SW480 (cell line): ENCODE measurements around the gene LAMB4.

ENCODE experiments used
- DNase-seq: peaks from one replicate; pipeline ENCODE4 v3.0.0-alpha.2; 2016; ENCODE audit warnings: low spot score

The LAMB4 gene

GRCh38 chr7:108104324-108104723 lies 25.8 kb downstream of the LAMB4 start:
- no peak for DNase-seq

GRCh38 chr7:108103558-108104298 lies 26.4 kb downstream of the LAMB4 start:
- no peak for DNase-seq

- no peak for DNase-seq
Observed at GRCh38 chr7:108102671-108103312, 27.4 kb downstream of the LAMB4 start.

- DNase-seq = no peak
Observed at GRCh38 chr7:108101759-108102158, 28.4 kb downstream of the LAMB4 start.

DNA sequence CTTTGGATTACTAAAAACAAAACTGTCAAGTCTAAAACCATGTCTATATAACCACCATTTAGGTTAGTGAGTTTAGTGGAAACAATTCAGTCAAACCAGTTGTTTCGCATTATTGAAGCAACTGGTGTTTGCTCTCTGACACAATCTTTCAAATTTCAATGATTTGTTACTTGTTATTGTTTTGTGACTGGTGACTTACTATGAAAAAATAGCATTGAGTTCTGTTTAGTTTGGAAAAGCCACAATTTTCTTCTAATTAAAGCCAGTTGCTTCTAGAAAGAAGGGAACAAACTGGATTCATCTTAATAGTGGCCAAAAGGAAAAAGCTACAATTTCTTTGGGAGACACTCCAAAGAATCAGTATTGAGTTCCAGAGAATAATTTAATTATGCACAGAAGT lies 30.4 kb downstream of the LAMB4 start:
- DNase-seq = no peak

DNA sequence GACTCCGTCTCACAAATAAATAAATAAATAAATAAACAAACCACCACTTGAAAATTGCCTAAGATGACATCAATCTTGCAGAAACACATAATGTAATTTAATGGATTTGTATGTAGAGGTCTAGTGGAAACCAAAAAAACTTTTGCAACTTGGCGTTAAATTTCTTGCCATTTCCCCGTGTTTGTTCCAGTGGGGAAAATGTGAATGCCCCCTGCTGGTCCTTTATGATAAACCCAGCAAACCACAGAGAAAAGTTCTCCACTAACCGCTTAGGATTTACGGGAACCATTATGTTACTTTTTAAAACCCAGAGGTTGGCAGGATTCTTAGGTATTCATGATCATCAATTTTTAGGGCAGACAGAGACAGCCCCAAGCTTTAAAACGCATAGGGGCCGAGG lies 32.5 kb downstream of the LAMB4 start:
- no peak for DNase-seq

DNA sequence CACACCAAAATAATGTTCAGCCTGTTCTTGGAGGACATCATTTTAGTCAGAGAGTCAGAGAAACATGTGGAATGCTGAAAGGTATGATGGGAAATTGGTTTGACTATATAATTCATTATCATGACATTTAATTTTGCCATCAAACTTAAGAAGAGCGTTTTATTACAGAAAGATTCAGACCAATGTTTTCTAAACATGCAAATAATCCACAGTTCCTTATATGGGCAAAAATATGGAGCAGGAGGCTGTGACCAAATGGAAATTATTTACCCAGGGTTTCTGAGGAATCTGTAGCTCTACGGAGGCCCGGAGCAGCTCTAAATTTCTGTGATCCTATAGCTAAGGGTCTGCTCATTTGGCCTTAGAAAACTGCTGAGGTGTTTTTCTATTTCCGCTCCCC lies 33.2 kb downstream of the LAMB4 start:
- no peak for DNase-seq

DNA sequence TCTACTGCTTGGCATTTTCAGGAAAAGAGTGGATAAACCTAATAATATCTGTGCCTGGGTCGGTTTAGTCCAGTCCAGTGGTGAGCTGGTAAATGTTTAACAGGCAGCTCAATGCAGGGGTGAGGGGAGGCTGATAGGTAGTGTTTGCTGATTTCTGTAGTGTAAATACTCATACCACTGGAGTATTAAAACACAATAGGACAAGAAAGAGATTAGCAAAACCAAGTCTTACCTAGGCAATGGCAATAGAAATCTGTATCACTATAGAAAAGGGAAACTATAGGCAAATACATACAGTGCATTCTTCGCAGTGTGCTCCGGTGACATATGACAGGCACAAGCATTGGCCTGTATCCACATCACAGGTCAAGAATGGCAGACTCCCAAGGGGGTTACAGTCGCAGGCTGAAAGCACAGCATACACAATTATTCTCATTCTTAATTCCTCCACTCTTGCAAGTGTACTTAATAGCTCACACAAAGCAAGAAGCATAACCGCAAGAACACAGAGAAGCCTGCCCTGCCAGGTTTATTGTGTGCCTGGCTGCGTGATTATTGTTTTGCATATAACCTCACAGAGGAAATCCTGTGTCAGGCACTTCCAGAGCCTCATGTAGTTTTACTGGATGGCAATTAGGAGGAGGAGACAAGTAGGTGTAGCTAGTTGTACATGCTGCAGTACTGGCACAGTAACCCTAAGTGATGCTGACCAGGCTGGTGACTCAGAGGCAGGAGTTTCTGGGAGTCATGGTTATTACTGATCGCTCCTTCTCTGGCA lies 35.0 kb downstream of the LAMB4 start:
- DNase-seq = no peak

- no peak for DNase-seq
Observed at GRCh38 chr7:108094346-108094745, 35.8 kb downstream of the LAMB4 start.

DNA sequence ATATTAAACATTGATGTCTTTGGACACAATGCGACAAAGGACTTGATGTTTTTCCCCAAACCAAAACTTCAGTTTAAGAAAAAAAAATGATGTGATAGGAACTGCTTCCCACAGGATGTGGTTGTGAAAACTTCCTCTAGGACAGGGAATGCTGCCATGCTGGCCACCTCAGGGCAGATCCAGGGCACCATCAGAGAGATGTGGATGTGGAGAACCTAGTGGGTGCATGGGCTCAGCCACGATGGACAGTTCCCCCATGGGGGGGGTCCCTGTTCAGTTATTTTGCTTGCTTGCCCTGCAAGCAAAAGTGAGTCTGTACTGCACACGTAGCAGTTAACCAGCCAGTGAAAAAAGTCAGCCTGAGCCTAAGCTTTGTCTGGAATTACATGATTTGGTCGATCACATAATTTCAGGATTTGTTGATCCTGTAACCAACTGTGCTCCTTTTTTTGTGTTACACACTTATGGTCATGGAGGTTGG lies 36.3 kb downstream of the LAMB4 start:
- no peak for DNase-seq

GRCh38 chr7:108093341-108093740 lies 36.8 kb downstream of the LAMB4 start:
- DNase-seq = no peak

- DNase-seq = no peak
Observed at GRCh38 chr7:108091461-108091831, 38.7 kb downstream of the LAMB4 start.

GRCh38 chr7:108090791-108091460 lies 39.2 kb downstream of the LAMB4 start:
- DNase-seq = no peak

DNA sequence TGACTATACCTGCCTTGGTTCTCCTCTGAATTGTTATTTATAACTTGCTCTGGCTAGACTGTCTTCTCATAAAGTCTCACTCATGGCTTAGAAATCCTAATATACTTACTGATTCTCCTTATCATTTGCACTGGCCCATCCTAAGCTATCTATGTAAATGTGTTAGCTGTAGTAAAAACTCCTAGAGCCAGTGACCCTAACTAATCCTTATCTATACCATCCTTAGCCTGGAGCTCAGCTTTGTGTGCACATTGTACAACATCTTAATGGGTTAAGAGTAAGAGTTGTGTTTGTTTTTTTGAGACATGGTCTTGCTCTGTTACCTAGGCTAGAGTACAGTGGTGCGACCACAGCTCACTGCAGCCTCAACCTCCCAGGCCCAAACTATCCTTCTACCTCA lies 40.8 kb downstream of the LAMB4 start:
- DNase-seq = no peak

DNA sequence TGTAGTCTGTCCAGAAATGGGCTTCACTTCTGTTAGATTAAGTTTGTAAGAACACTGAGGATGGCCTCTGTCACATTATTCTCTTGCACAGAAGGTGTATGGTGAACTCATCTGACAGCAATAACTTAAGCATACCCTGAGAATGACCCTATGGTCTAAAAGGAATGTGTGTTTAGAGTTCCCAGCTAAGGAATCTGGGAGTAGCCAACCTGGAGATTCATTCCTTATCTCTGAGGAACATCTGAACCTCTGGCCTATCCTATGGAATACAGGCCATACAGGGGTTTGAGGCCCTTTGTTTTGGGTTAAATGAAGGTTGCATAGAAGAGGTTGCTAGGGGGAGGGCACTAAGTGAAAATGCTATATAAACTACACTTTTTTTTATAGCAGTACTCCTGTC lies 41.4 kb downstream of the LAMB4 start:
- no peak for DNase-seq

GRCh38 chr7:108087778-108088177 lies 42.4 kb downstream of the LAMB4 start:
- no peak for DNase-seq

GRCh38 chr7:108086962-108087361 lies 43.2 kb downstream of the LAMB4 start:
- DNase-seq = no peak

- DNase-seq = no peak
Observed at GRCh38 chr7:108086546-108086945, 43.6 kb downstream of the LAMB4 start.

- no peak for DNase-seq
Observed at GRCh38 chr7:108083980-108084379, 46.2 kb downstream of the LAMB4 start.

DNA sequence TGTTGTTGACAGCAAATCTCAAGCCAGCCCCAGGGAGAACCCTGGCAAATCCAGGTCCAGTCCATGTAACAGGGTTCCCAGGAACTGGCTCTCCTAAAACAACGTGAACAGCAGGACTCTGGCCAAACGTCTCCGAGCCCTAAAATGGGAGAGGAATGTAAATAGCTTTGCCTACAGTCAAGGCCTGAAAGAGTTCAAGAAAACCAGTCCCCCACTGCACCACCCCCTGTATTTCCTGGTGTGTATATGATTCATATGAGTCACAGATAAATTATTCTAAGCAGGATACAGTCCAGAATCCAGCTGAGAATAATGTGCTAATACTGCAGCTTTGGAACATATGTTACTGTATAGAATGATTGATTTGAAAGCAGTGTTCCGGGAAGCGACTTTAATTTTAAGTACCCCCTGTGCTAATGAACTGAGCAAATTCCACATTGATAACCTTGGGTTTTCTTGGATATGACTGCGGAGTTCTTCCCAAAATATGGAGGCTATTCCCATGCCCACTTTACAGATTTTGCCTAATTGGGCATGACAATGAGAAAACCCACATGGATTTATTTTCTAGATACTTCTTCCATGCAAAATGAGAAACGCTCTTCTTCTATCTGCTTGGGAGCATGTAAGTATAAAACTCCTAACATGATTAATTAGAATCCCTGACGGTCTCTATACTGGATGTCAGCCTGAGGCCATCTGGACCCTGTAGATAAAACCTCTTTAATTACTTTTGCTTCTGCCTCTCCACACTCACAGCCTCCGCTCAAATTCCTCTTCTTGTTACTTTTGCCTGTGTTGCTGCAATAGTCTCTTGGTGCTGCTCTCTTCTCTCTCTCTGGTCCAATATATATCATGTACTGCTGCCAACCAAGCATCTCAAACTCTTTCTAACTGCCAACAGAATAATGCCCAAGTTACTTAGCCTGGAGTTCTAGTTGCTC lies 50.2 kb downstream of the LAMB4 start:
- DNase-seq = no peak

DNA sequence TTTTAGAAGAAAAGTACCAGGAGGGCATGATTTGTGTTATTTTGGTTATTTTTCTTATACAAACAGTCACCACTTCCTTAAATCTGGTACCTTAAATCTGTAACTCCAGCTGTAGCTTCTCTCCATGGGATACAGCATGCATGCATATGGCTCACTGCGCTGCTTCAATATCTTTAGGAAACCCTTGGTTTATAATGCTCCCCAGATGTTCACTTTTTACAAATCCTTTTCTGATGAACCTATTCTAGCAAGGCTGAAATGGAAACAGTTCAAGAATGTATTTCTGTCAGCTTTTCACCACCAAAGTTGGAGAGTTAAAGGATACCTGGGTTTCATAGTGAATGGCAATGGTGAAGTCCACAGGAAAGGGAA lies 50.9 kb downstream of the LAMB4 start:
- no peak for DNase-seq
